HG03060 (cell line): ENCODE measurements around the gene IL4.

ENCODE experiments used
- ATAC-seq: cut with Tn5 transposase; IDR thresholded peaks from one replicate; pipeline ENCODE4 v1.9.1; 2021; ENCODE audit warnings: low read depth, moderate number of reproducible peaks; ENCODE audit not compliant: unreplicated experiment

IL4 gene

GRCh38 chr5:132657676-132658380 is 16.0 kb upstream of the IL4 start, which contains the start of gene IL13:
Gene IL13 (plus strand): TSS chr5:132658173. CDS start chr5:132658187, 14 bp downstream.
- ATAC-seq: no peak

- ATAC-seq: no peak
These were observed 15.1 kb upstream of the IL4 start for GRCh38 chr5:132658381-132659302.

- ATAC-seq: no peak
These were observed 13.9 kb upstream of the IL4 start for GRCh38 chr5:132659598-132660493.

DNA sequence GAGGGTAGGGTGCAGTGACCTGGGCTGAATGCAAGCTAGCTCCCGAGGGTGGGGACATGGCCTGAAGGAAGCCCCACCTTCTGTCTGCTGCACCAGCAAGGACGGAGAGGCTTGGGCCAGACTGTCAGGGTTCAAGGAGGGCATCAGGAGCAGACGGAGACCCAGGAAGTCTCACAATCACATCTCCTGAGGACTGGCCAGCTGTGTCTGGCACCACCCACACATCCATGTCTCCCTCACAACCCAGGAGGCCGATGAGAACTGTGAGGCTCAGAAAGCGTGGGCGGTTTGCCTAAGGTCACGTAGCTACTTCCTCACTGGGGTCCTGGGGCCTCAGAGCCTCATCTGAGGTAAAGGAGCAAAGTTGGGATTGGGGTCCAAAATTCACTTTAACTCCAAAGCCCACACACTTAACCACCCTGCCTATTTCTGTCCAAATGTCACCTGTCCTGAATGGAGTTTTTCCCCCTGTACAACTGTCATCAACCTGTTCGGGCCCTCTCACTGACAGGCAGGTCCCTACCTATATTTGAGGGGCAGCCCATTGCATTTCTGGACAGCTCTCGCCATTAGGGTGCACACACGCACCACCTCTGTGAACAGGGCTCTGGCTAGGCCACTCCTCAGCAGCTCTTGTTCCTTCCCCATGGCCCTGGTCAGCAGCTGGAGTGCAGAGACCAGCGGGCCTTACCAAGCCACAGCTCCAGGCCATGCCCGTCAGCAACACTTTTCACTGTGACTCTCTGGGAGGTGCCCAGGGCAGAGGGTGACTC is 12.4 kb upstream of the IL4 start:
- ATAC-seq: no peak

DNA sequence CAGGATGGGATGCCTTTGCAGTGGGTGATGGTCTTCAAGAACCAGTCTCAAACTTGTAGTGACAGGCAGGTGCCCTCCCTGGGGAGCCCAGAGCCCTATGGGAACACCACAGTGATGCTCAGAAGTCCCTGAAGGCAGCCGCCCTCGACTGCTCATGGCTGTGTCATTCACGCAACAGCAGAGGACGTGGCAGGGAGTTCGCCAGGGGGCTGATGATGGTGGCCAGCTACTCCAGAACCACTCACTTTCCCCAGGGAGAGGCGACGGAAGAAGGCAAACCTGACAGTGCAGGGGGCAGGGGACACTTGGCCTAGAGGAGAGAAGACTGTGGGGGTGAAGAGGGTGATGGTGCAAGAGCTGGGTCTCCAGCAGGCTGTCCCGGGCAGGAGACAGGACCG is 11.8 kb upstream of the IL4 start:
- no peak for ATAC-seq

GRCh38 chr5:132662925-132663770 is 10.6 kb upstream of the IL4 start:
- peak; percentile 44 for ATAC-seq

GRCh38 chr5:132663771-132664695 is 9.8 kb upstream of the IL4 start:
- peak; percentile 42 for ATAC-seq

DNA sequence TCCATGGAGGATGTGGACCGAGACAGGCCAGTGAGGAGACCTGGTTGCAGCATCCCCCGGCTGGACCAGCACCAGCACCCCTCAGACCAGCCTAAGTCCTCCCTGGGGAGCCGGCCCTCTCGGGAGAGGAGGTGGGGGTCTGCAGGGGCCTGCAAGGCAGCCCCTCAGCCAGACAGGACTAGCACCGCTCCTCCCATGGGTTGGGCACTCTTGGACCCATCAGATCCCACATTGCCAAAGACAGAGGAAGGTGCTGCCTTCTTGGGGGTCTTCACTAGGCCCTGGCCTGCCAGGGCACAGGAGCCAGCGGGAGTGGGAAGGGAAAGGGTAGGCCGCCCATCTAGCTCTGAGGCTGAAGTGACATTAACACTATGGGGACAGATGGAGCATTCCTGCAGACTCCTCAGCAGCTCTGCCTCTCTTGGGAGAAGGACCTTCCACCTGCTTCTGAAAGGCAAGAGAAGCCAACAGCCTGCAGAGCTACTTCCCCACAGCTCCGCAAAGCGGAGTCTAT is 9.0 kb upstream of the IL4 start:
- no peak for ATAC-seq

- ATAC-seq: no peak
These were observed 8.2 kb upstream of the IL4 start for GRCh38 chr5:132665574-132666080.

DNA sequence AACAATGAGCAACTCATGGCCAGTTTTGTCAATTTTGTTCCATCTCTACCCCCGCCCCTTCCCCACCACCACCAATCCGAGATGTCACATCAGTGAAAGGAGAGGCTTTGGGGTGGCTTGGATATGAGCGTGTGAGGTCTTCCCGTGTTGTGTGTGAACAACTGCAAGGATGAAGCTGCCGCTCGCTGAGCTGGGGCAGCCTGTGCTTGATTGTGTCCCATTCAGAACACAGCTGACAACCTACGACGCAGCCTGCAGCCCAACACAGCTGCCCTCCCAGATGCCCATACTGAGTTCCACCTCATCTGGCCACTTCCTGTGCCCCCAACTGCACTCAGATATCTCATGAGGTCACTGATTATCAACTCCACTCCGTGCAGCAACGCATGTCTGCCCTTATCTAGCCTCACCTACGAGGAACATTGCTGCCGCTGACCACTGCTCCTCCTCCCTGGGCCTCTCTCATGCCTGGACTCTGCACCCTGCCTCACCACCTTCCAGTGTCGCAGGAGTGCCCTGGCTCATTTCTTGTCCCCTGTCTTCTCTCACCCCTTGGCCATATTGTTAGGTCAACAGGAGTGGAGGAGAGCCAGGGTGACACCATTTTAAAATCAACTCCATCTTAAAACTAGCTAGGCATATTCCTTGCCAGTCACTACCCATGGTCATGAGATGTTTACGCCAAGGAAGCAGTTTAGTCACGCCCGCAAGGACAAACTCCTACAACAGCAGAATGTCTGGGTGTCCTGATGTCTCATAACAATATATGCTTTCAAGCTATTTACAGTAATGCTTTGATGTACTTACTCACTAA is 7.3 kb upstream of the IL4 start:
- ATAC-seq: no peak

- ATAC-seq: no peak
These were observed 6.5 kb upstream of the IL4 start for GRCh38 chr5:132667309-132667708.

GRCh38 chr5:132667761-132668705 is 5.8 kb upstream of the IL4 start:
- ATAC-seq: no peak

DNA sequence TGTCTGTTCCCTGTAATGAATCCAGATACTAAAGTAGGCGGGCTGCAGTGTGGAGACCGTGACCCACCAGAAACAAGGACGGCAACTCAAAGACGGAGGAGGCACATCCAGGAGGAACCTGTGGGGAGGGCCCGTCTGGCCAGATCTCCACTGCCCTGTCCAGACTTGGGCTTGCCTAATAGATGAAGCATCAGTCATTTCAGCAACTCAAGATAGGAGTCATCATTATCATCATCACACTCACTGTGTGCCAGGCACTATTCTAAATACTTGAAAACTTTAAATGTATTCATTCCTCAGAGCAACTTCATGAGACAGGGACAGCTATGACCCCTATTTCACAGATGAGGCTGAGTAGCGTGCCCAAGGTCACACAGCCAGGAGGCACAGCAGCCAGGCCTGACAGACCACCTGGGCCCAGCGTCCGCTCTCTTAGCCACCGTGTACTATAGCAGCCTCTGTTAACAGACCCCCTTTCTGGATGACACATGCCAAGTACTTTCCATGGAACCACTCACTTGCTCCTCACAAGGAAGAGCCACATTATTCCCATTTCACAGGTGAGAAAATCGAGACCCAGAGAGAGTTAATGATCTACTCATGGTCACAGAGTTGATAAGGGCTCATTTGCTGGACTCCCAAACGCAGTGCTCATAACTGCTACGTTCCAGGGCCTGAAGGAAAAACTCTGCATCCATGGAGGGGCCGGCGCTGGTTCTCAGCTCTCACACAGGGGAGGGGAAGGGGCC is 4.9 kb upstream of the IL4 start:
- ATAC-seq: no peak

GRCh38 chr5:132669455-132669820 is 4.4 kb upstream of the IL4 start:
- ATAC-seq: no peak
